Measurements from ENCODE around the gene CLIC1.

- TF ChIP-seq CTCF (IDR thresholded peaks at IDR 0.05), result no peak
- TF ChIP-seq POLR2AphosphoS5 (IDR thresholded peaks at IDR 0.05), result no peak
Measured at GRCh38 chr6:31758281-31758680, 22.0 kb upstream of the CLIC1 start.

All from breast epithelium (tissue), 3 donors.